SH-SY5Y (cell line): ENCODE results near the gene TAPT1.

Experiments
- GATA2 ChIP-seq: IDR thresholded peaks from 2 replicates; pipeline ENCODE4 v1.6.1; 2011; ENCODE audit warnings: mild to moderate bottlenecking, low read depth, low read length
- GATA3 ChIP-seq: IDR thresholded peaks from 2 replicates; pipeline ENCODE4 v1.6.1; 2011; ENCODE audit warnings: low read depth, mild to moderate bottlenecking, low read length, moderate library complexity

Gene TAPT1

DNA sequence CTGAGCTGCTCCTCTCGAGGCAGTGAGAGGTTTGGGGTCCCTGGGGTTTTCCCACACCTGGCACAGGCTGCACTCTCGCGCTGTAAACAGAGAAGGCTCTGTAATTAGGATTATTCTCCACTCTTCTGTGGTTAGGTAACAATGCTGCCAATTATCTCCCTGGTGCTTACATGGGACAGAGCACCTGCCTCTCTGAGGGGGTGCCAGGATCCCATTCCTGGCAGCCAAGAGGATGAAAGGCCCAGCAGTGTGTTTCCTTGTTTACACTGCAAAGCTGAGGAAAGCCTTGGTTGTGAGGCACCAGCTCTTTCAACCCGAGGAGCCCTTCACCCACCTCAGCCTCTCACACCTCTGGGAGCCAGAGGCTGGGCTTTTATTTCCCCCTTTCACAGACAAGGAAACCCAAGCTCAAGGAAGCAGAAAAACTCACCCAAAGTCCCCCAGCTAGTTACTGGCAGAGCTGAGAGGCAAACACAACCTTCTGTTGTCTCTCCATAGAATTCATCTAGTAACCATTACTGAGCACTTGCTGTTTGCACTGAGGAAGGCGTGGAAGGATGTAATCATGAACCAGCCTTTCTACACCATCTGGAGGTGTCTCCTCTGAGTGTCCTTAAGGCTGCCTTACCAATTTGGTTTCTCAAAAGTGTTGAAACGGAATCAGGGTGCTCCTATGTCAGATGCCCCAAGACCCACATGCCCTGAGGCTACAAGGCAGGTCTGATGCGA is 102.8 kb downstream of the TAPT1 start:
- TF ChIP-seq GATA2, result no peak
- no peak for TF ChIP-seq GATA3

DNA sequence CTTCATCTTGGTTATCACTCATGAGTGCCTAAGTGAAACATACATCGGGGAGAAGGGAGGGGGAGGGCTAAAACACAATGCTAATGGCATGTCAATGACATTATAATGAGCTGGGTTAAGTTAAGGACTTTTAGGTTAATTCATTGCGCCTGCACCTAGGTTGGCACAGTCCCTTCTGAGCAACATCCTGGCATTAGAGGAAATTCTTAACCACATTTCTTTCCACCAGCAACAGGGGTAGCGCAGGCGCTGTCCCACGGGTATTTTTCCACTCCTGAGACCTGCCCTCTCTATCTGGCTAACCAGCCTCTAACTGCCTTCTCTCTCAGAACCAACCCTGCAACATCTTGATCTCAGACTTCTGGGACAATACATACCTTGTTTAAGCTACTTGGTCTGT is 103.5 kb downstream of the TAPT1 start:
- TF ChIP-seq GATA2 (no peak), GATA3 (no peak)

DNA sequence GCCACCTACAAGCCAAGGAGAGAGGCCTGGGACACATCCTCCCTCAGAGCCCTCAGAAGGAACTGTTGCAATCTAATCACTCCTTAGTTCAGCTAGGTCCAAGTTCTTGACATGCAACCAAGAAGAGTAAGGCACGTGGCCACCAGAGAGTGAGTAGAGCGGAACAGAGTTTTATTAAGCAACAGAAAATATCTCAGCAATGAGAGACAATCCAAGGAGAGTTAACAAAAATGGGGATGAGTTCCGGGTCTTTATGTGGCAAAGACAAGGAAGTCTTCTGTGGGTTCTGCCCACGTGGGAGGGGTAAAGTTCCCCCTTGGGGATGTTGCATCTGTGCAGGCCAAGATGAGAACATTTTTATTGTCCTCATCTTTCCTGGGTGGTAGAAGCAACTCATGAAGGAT is 104.0 kb downstream of the TAPT1 start:
- TF ChIP-seq GATA2, result no peak
- no peak for TF ChIP-seq GATA3

DNA sequence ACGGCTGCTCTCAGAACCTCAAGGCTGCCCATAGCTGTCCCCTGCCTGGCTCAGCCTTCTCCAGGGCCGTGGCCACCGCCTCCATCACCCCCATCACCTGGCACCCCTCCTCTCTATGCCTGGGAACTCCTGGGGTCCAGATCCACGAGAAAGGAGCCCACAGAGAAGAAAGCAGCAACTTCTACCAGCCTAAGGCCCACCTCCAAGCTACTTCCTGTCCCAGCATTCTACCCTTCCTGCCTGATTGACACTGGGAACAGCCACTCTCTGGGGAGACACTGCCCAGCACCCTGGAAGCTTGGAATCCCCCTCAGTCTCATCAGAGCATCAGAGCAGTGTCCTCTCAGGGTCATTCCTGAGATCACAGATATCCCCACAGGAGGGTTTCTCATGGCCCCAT is 105.6 kb downstream of the TAPT1 start:
- no peak for TF ChIP-seq GATA3
- TF ChIP-seq GATA2, result no peak

DNA sequence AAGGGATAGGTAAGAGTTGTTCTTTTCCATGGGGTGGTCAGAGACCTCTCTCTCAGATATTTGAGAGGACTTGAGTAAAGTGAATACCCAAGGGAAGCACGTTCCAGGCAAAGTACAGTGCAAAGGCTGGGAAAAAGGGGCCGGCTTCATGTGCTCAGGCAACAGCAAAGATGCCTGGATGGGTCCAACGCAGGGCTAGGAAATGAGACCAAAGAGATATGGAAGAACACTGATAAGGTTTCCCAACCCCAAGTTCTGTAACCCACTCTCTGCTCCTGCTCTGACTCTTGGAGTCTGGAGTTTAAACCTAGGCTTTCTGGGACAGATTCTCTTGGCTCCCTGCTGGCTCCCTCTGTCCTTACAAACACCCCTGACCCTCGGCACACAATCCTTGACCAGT is 106.3 kb downstream of the TAPT1 start:
- TF ChIP-seq GATA2 (no peak), GATA3 (no peak)

DNA sequence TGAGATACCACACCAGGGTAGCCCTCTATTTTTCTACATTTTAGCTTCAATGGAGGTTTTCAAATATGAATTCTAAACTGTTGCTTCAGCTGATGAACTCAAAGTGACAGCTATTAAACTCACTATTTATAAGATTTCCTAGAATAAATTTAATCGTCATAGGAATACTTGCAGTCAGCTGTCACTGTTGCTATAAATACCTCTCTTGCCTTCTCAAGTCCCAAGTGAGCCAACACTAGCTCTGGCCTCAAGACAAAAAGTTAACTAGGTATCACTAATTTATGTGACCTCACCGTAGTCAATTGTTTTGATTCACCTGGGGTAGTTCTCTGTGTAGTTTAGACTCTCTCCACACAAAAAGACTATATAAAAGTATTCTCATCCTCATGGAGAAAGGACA is 108.2 kb downstream of the TAPT1 start:
- TF ChIP-seq GATA2 (no peak), GATA3 (no peak)

DNA sequence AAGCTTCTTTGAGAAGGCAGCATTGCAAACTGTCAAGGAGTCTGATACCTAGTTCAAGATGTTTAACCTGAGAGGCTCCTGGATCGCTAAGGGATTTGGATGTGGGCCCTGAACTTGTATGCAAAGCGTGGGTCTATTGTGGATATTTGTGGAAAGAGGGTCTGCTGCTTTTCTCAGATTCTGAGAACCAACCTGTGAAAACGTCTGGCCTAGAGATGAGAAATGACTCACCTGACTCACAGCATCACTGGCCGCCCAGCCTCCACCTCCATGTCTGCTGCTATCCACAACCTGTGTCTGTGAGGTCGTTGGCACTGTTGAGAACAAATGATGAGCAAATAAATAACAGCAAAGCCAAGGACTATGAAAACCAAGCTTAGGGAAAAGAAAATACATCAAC is 109.1 kb downstream of the TAPT1 start:
- TF ChIP-seq GATA2 (no peak), GATA3 (no peak)

DNA sequence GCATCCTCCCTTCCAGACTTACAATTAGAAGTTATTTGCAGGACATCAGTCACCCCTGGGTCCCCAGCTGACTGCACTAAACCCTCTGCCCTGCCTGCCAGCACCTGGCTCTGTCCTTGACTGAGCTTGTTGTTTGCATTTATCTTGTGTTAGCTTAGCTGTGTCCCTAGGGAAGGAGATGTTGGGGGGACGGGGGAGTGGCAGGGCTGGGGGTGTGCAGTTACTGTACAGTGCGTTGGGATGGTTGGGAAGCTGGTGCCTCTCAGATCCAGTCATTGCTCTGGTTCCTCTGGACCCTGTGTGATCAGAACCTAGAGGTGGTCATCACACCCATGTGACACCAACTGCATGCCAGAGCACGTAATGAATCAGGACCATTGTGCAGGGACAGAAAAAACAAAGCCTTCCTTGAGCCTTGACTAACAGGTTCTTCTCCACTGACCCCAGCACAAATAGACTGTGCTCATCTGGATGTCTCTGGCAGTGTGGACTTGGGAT is 109.7 kb downstream of the TAPT1 start:
- TF ChIP-seq GATA2 (no peak), GATA3 (no peak)

DNA sequence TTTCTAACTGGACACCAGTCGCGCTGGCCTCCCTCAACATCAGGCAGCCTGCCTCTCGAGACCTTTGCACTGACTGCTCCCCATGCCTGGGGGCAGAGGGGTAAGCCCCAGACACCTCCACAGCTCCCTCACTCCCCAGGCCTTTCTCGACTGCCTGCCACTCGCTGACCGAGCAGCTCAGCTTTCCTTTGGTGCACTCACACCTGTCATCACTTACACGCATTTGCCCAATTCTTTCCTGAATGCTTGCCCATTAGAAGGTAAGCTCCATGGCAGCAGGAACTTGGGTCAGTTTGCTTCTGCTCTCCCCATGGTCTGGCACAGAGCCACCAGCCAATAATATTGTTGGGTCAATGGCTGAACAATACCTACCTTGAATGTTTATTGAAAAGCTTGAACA is 110.3 kb downstream of the TAPT1 start:
- no peak for TF ChIP-seq GATA3
- no peak for TF ChIP-seq GATA2

DNA sequence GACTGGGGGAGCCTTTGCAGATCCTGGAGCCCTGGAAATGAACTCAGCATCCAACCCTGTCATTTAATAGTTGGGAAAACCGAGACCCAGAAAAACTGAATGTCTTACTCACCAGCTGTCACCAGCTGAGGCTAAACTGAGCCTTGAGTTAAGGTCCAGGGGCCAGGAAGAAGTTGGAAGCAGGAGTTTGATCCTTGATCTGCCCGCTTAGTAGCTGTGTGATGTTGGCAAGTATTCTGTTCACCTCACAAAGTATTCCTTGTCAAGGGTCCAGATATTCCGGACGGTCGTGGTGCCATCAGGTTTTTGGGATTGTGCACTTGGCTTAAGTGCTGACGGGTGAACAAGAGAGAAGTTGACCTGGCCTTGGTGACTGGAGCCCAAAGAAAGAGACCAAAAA is 111.7 kb downstream of the TAPT1 start:
- TF ChIP-seq GATA2 (no peak), GATA3 (no peak)

DNA sequence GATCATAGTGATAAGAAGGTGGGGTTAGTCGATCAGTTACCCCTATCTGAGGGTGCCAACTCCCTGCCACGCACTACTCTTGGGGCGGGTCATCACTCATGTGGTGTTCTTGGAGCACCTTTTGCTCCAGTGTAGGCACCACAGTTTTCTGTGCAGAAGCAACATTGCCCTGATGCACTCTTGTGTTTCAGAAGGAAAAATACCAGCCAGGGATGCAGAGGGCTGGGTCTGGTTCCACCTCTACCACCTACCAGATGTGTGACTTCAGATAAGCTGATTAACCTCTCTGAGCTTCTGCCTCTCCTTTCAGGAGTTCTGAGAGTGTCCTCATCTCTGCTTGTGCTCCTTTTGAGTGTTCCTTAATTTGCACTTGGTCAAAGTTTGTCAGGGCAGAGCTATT is 112.5 kb downstream of the TAPT1 start:
- no peak for TF ChIP-seq GATA2
- no peak for TF ChIP-seq GATA3

DNA sequence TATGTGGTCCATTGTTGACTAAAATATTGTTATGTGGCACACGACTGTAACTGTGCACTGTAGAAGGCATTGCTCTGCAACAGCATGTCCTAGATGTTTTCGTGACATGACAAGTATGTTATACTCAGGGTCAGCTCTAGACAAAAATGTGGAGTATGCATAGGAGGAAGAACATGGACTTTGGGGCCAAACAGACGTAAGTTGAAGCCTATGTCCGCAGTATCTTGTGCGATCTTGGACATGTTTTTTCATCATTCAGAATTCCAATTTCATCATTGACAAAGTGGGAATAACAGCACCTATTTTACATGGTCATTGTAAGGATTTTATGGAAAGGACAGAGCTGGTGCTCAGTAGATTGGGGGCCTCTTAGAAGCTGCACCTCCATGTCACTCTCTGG is 114.7 kb downstream of the TAPT1 start:
- no peak for TF ChIP-seq GATA3
- no peak for TF ChIP-seq GATA2

DNA sequence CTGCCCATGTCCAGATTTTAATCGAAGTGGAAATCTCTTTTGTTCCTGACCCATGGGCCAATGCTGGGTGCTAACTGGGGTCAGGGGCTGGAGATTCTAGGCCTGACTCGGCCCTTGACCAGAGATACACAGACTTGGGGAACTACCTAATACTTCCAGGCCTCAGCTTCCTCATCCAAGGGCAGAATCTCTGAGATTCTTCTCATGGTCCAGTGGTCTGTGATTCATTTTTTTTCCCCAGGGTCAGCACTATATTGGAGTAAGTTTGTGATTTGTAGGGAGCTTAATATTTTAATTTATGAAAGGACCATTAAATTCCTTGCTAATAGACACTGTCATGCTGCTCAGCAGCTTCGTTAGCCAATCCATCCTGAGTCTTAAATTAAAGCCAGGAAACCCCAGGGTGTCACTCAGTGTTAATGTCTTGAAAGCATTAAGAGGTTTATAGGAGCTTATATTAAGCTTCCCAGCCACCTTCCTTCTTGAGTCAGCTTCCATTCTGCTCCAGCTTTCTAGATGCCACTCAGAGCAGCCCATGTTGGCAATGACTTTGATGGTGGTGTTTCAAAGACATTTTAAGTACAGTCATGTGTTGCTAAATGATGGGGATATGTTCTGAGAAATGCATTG is 115.5 kb downstream of the TAPT1 start:
- TF ChIP-seq GATA3 (no peak), GATA2 (no peak)
